SK-N-SH (cell line): ENCODE measurements around the gene SHISAL1. TPM values are rescaled to one million over a fixed set of nuclear protein-coding genes. Genes with fewer than 3 reads are reported as not detected.

ENCODE experiments used
- CTCF ChIA-PET: fragments of 300-600, 350-600 bp; formaldehyde crosslinking; extraction: SDS; loops from one replicate; lab custom pipeline; 2021; lab: Yijun Ruan, JAX
- POLR2A ChIA-PET: fragments of 350-600 bp; sonication (Branson Sonifier 250); formaldehyde crosslinking; extraction: SDS; loops from one replicate; lab custom pipeline; 2020; ENCODE audit warnings: antibody characterized with exemption, inconsistent platforms; lab: Yijun Ruan, JAX
- DNase-seq: peaks from one replicate; pipeline ENCODE4 v3.0.0; 2012
- H2AFZ ChIP-seq: fragments of 200-600 bp; sonication (generic); 2 replicates; pipeline ENCODE4 v1.8.1; 2016; ENCODE audit warnings: antibody characterized with exemption, mild to moderate bottlenecking, low read depth
- H3F3A ChIP-seq: fragments of 200-600 bp; sonication (generic); replicated peaks from 2 replicates; pipeline ENCODE3; 2016; ENCODE audit warnings: antibody characterized with exemption, mild to moderate bottlenecking; ENCODE audit not compliant: insufficient read depth
- H3K27ac ChIP-seq, 2 experiments: fragments of 200-500 bp in 1 of 2; fragments of 200-600 bp in 1 of 2; sonication (Bioruptor generic) in 1 of 2; sonication (generic), shearing (Covaris generic) in 1 of 2; 2 replicates each; pipeline versions ENCODE4 v1.5.1 to v1.6.1; 2014 to 2016; ENCODE audit warnings: low read depth in 2 of 2, inconsistent platforms in 1 of 2, low read length in 1 of 2, mild to moderate bottlenecking in 1 of 2, mixed read lengths in 1 of 2
- H3K27me3 ChIP-seq: fragments of 200-600 bp; sonication (generic), shearing (Covaris generic); 2 replicates; pipeline ENCODE4 v1.6.1; 2016; ENCODE audit warnings: mixed run types; ENCODE audit not compliant: insufficient read depth
- H3K36me3 ChIP-seq, 2 experiments: fragments of 200-500 bp in 1 of 2; fragments of 200-600 bp in 1 of 2; sonication (Bioruptor generic) in 1 of 2; sonication (generic) in 1 of 2; replicated peaks in 1 of 2; 2 replicates each; pipeline versions ENCODE3 to v1.5.1; 2014 to 2016; ENCODE audit warnings: low read length in 1 of 2, mild to moderate bottlenecking in 1 of 2; ENCODE audit not compliant: insufficient read depth in 2 of 2, control insufficient read depth in 1 of 2
- H3K4me1 ChIP-seq, 2 experiments: fragments of 200-500 bp in 1 of 2; fragments of 200-600 bp in 1 of 2; sonication (Bioruptor generic) in 1 of 2; sonication (generic), shearing (Covaris generic) in 1 of 2; 2 replicates each; pipeline versions ENCODE4 v1.5.1 to v1.6.1; 2014 to 2016; ENCODE audit warnings: low read depth in 1 of 2, low read length in 1 of 2, mixed run types in 1 of 2; ENCODE audit not compliant: insufficient read depth in 2 of 2, control insufficient read depth in 1 of 2
- H3K4me2 ChIP-seq: fragments of 200-600 bp; sonication (generic), shearing (Covaris generic); 2 replicates; pipeline ENCODE4 v1.6.1; 2017; ENCODE audit warnings: mixed run types
- H3K4me3 ChIP-seq, 2 experiments: fragments of 200-500 bp in 1 of 2; fragments of 200-600 bp in 1 of 2; sonication (Bioruptor generic) in 1 of 2; sonication (generic), shearing (Covaris generic) in 1 of 2; 2 replicates each; pipeline versions ENCODE4 v1.5.1 to v1.8.1; 2014 to 2016; ENCODE audit warnings: low read depth in 2 of 2, inconsistent platforms in 1 of 2, low read length in 1 of 2, mild to moderate bottlenecking in 1 of 2, mixed read lengths in 1 of 2, moderate library complexity in 1 of 2
- H3K79me2 ChIP-seq: fragments of 200-600 bp; sonication (generic); 2 replicates; pipeline ENCODE4 v1.8.1; 2017; ENCODE audit warnings: mild to moderate bottlenecking; ENCODE audit not compliant: insufficient read depth
- H3K9ac ChIP-seq: fragments of 200-600 bp; sonication (generic); 2 replicates; pipeline ENCODE4 v1.6.1; 2017; ENCODE audit warnings: mixed run types
- H3K9me2 ChIP-seq: fragments of 200-600 bp; sonication (generic); 2 replicates; pipeline ENCODE4 v1.6.1; 2017; ENCODE audit warnings: mixed run types
- H3K9me3 ChIP-seq: fragments of 200-600 bp; sonication (generic); 2 replicates; pipeline ENCODE4 v1.6.1; 2017; ENCODE audit warnings: mixed run types, mild to moderate bottlenecking, moderate library complexity
- H4K20me1 ChIP-seq: fragments of 200-600 bp; sonication (generic); 2 replicates; pipeline ENCODE4 v1.6.1; 2017; ENCODE audit warnings: mild to moderate bottlenecking, mixed run types; ENCODE audit not compliant: insufficient read depth
- CTCF ChIP-seq: fragments of 200-600 bp; sonication (generic); IDR thresholded peaks from 2 replicates; pipeline ENCODE4 v1.6.1; 2017; ENCODE audit warnings: antibody characterized with exemption, mild to moderate bottlenecking, moderate library complexity
- ELF1 ChIP-seq: IDR thresholded peaks from 2 replicates; pipeline ENCODE4 v1.4.0; 2012
- EP300 ChIP-seq, 2 experiments: IDR thresholded peaks; 2 replicates each; pipeline versions ENCODE4 v1.4.0 to v1.6.1; 2012; ENCODE audit warnings: borderline replicate concordance in 1 of 2, low read depth in 1 of 2, low read length in 1 of 2
- FOXJ3 ChIP-seq: sonication (generic); formaldehyde crosslinking; IDR thresholded peaks from 2 replicates; pipeline ENCODE4 v1.5.1; 2020; ENCODE audit warnings: mild to moderate bottlenecking, missing genetic modification reagents
- FOXM1 ChIP-seq: IDR thresholded peaks from 2 replicates; pipeline ENCODE4 v1.4.0; 2012; ENCODE audit warnings: low read depth, mild to moderate bottlenecking
- GABPA ChIP-seq: IDR thresholded peaks from 2 replicates; pipeline ENCODE4 v1.4.0; 2012; ENCODE audit warnings: low read depth, mild to moderate bottlenecking
- GATA2 ChIP-seq: sonication (generic); formaldehyde crosslinking; IDR thresholded peaks from 2 replicates; pipeline ENCODE4 v1.5.0; 2020; ENCODE audit warnings: mild to moderate bottlenecking, missing genetic modification reagents
- JUND ChIP-seq: IDR thresholded peaks from 2 replicates; pipeline ENCODE4 v1.4.0; 2012
- MXI1 ChIP-seq: IDR thresholded peaks from 2 replicates; pipeline ENCODE4 v1.6.1; 2012; ENCODE audit warnings: mild to moderate bottlenecking, low read depth, low read length, improper control_type of control experiment
- NFIC ChIP-seq: IDR thresholded peaks from 2 replicates; pipeline ENCODE4 v1.4.0; 2012; ENCODE audit warnings: borderline replicate concordance
- NRF1 ChIP-seq: IDR thresholded peaks from 2 replicates; pipeline ENCODE4 v1.6.1; 2012; ENCODE audit warnings: low read depth, mild to moderate bottlenecking, low read length
- POLR2AphosphoS5 ChIP-seq: IDR thresholded peaks from 2 replicates; pipeline ENCODE4 v1.6.1; 2012; ENCODE audit warnings: low read depth, low read length
- RFX5 ChIP-seq: IDR thresholded peaks from 2 replicates; pipeline ENCODE4 v1.6.1; 2012; ENCODE audit warnings: mild to moderate bottlenecking, improper control_type of control experiment, low read length
- RXRA ChIP-seq: IDR thresholded peaks from 2 replicates; pipeline ENCODE4 v1.4.0; 2012; ENCODE audit warnings: low read depth, mild to moderate bottlenecking, borderline replicate concordance
- SIN3A ChIP-seq: IDR thresholded peaks from 2 replicates; pipeline ENCODE4 v1.6.1; 2012; ENCODE audit warnings: low read depth, mild to moderate bottlenecking, low read length, moderate library complexity, borderline replicate concordance
- TAF1 ChIP-seq: IDR thresholded peaks from 2 replicates; pipeline ENCODE4 v1.6.1; 2012; ENCODE audit warnings: low read depth, mild to moderate bottlenecking, low read length, moderate library complexity, borderline replicate concordance
- YY1 ChIP-seq: IDR thresholded peaks from 2 replicates; pipeline ENCODE4 v1.4.0; 2012; ENCODE audit warnings: low read depth, mild to moderate bottlenecking
- WGBS: methylation state at CpG from one replicate; pipeline ENCODE4 v1.1.6; 2017; ENCODE audit warnings: low lambda C conversion rate; 5-methylcytosine and 5-hydroxymethylcytosine counted together
- polyA plus RNA-seq, 3 experiments: library from polyadenylated mRNA; depleted of rRNA; stranded (reverse); fragments of >200 nt; gene quantifications; 2 replicates each; pipeline ENCODE4 v1.2.3, GENCODE V29; 2012
- TF ChIP-seq, protein P1 (sequence below): fragments of 150-350 bp; IDR thresholded peaks from 2 replicates; pipeline ENCODE4 v1.6.1; 2016; ENCODE audit warnings: mild to moderate bottlenecking, low read depth, low read length

Gene SHISAL1
- polyA plus RNA-seq, 1 of the 3 experiments (the other 2 are of a cell fraction), result 0.10 TPM

GRCh38 chr22:44291674-44292360, 20.9 kb downstream of the SHISAL1 start:
- ChIA-PET CTCF (interaction anchor here (0.8 kb wide), 1 partner anchor 279 kb away, joined by 3 read pairs; no protein-coding TSS in a partner anchor), POLR2A (no interaction called here)
- Histone ChIP-seq H3K9me3 (0 out of 2 replicates have a peak, but pooled peaks cover 4% of the 10 kb centered on the region), H3K4me3 (no peak overlapping the region), H2AFZ (no peak overlapping the region), H3K79me2 (no peaks in the 10 kb centered on the region), H4K20me1 (no peaks in the 10 kb centered on the region), H3K4me2 (no peak overlapping the region), H3K9me2 (no peaks in the 10 kb centered on the region), H3K36me3 (no peaks in the 10 kb centered on the region), H3F3A (no peaks in the 10 kb centered on the region), H3K9ac (no peak overlapping the region), H3K27me3 (no peaks in the 10 kb centered on the region), H3K27ac (no peak overlapping the region), H3K4me1 (no peaks in the 10 kb centered on the region; a peak in 1 of 4 replicates)
- DNase-seq, result no peak
- WGBS, result 86% methylated on average over 18 of the region's 21 CpGs
- TF ChIP-seq EP300 (IDR thresholded peaks at IDR 0.05; ENCODE audit: borderline replicate concordance in 1 of 2, low read depth in 1 of 2, low read length in 1 of 2) (no peak), ELF1 (no peak), CTCF (no peak), FOXM1 (no peak), RXRA (no peak), GABPA (no peak), YY1 (no peak), NFIC (no peak), JUND (no peak), NRF1 (no peak), POLR2AphosphoS5 (no peak), TAF1 (no peak), GATA2 (no peak), RFX5 (no peak), SIN3A (no peak), MXI1 (no peak)
- TF ChIP-seq, protein P1, sequence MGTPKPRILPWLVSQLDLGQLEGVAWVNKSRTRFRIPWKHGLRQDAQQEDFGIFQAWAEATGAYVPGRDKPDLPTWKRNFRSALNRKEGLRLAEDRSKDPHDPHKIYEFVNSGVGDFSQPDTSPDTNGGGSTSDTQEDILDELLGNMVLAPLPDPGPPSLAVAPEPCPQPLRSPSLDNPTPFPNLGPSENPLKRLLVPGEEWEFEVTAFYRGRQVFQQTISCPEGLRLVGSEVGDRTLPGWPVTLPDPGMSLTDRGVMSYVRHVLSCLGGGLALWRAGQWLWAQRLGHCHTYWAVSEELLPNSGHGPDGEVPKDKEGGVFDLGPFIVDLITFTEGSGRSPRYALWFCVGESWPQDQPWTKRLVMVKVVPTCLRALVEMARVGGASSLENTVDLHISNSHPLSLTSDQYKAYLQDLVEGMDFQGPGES, result no peak

- no peak for TF ChIP-seq RFX5
- TF ChIP-seq NRF1, result no peak
- no peak for TF ChIP-seq FOXJ3 (CRISPR knock-in tag)
- no peak for TF ChIP-seq POLR2AphosphoS5
- no peak for TF ChIP-seq GATA2
- no peak for TF ChIP-seq NFIC
- TF ChIP-seq YY1, result no peak
- no peak for TF ChIP-seq GABPA
- TF ChIP-seq TAF1, result no peak
- H4K20me1 ChIP-seq, result no peaks in the 10 kb centered on the region
- H3K4me2 ChIP-seq, result no peak overlapping the region
- no peaks in the 10 kb centered on the region for H3K36me3 ChIP-seq
- no peaks in the 10 kb centered on the region for H3K79me2 ChIP-seq
- H3K27me3 ChIP-seq, result no peaks in the 10 kb centered on the region
- no peak for DNase-seq
- WGBS, result 84% methylated on average over 7 of the region's 8 CpGs
- no peak overlapping the region for H2AFZ ChIP-seq
- 0 out of 2 replicates have a peak, but pooled peaks cover 4% of the 10 kb centered on the region for H3K9me3 ChIP-seq
- no peak overlapping the region for H3K27ac ChIP-seq
- no peaks in the 10 kb centered on the region for H3F3A ChIP-seq
- POLR2A ChIA-PET, result no interaction called here
- no peak overlapping the region for H3K4me3 ChIP-seq
- H3K4me1 ChIP-seq, result no peaks in the 10 kb centered on the region; a peak in 1 of 4 replicates
- H3K9ac ChIP-seq, result no peak overlapping the region
- CTCF ChIA-PET, result no interaction called here
- no peaks in the 10 kb centered on the region for H3K9me2 ChIP-seq
Observed at GRCh38 chr22:44291265-44291664, 21.5 kb downstream of the SHISAL1 start.
